H1 (cell line): ENCODE measurements around the gene WDR90. TPM values are rescaled to one million over a fixed set of nuclear protein-coding genes. Genes with fewer than 3 reads are reported as not detected.

Source experiments
- ASH2L ChIP-seq: fragments of 200-600, 300-600 bp; sonication (generic); IDR thresholded peaks from one replicate; pipeline ENCODE4 v1.7.1; 2017; ENCODE audit warnings: low read length
- ATF3 ChIP-seq: IDR thresholded peaks from 2 replicates; pipeline ENCODE4 v1.6.1; 2011; ENCODE audit warnings: low read depth, mild to moderate bottlenecking, low read length; ENCODE audit not compliant: insufficient read depth
- CBX5 ChIP-seq: fragments of 300-800, 300-1000 bp; sonication (generic); IDR thresholded peaks from 2 replicates; pipeline ENCODE4 v1.7.1; 2016; ENCODE audit warnings: antibody characterized with exemption, low read length, low read depth
- CBX8 ChIP-seq: fragments of 300-800, 300-1000 bp; sonication (generic); IDR thresholded peaks from 2 replicates; pipeline ENCODE4 v1.7.1; 2016; ENCODE audit warnings: low read depth, low read length, borderline replicate concordance
- CEBPB ChIP-seq: IDR thresholded peaks from 2 replicates; pipeline ENCODE4 v1.6.1; 2012; ENCODE audit warnings: low read depth, low read length
- CREB1 ChIP-seq: IDR thresholded peaks from 2 replicates; pipeline ENCODE4 v1.6.1; 2012; ENCODE audit warnings: inconsistent platforms
- EGR1 ChIP-seq: IDR thresholded peaks from 2 replicates; pipeline ENCODE4 v1.6.1; 2011; ENCODE audit warnings: low read depth, low read length, borderline replicate concordance
- JUN ChIP-seq: IDR thresholded peaks from 2 replicates; pipeline ENCODE4 v1.6.1; 2011; ENCODE audit warnings: low read depth, mild to moderate bottlenecking, improper control_type of control experiment, low read length
- KDM4A ChIP-seq: IDR thresholded peaks from one replicate; pipeline ENCODE4 v1.7.1; 2012; ENCODE audit warnings: low read depth, mild to moderate bottlenecking, moderate library complexity, low read length, inconsistent platforms; ENCODE audit not compliant: severe bottlenecking
- KDM5A ChIP-seq: fragments of 200-600 bp; IDR thresholded peaks from 2 replicates; pipeline ENCODE4 v1.7.1; 2012; ENCODE audit warnings: mild to moderate bottlenecking, low read length, inconsistent platforms, mixed read lengths
- PHF8 ChIP-seq: fragments of 200-600 bp; sonication (generic); conservative IDR thresholded peaks from 2 replicates; pipeline ENCODE4 v1.7.1; 2012; ENCODE audit warnings: low read depth, mild to moderate bottlenecking, inconsistent platforms, low read length, moderate library complexity
- POLR2A ChIP-seq, 2 experiments: IDR thresholded peaks; 1 replicate in 1 of 2; 2 replicates in 1 of 2; pipeline ENCODE4 v1.6.1; 2011; ENCODE audit warnings: low read depth in 2 of 2, low read length in 2 of 2, mild to moderate bottlenecking in 2 of 2; ENCODE audit errors: control extremely low read depth in 1 of 2
- POU5F1 ChIP-seq: IDR thresholded peaks from 2 replicates; pipeline ENCODE4 v1.6.1; 2011; ENCODE audit warnings: low read depth, mild to moderate bottlenecking, low read length, moderate library complexity
- RNF2 ChIP-seq: fragments of 200-900, 300-1000 bp; sonication (generic); IDR thresholded peaks from 2 replicates; pipeline ENCODE4 v1.7.1; 2016; ENCODE audit warnings: borderline replicate concordance, low read depth, mild to moderate bottlenecking, antibody characterized with exemption, low read length; ENCODE audit not compliant: poor library complexity, severe bottlenecking; ENCODE audit errors: missing control alignments
- SAP30 ChIP-seq: fragments of 300-600 bp; sonication (generic); IDR thresholded peaks from 2 replicates; pipeline ENCODE4 v1.7.1; 2012; ENCODE audit warnings: low read length, moderate library complexity, mild to moderate bottlenecking, inconsistent platforms; ENCODE audit not compliant: insufficient read depth, insufficient replicate concordance
- SIN3A ChIP-seq, 2 experiments: IDR thresholded peaks in 1 of 2; conservative IDR thresholded peaks in 1 of 2; 2 replicates each; pipeline ENCODE4 v1.6.1; 2011 to 2012; ENCODE audit warnings: low read length in 2 of 2, improper control_type of control experiment in 1 of 2, low read depth in 1 of 2, mild to moderate bottlenecking in 1 of 2
- SIRT6 ChIP-seq: IDR thresholded peaks from one replicate; pipeline ENCODE4 v1.7.1; 2012; ENCODE audit warnings: low read length, inconsistent platforms
- SP4 ChIP-seq: IDR thresholded peaks from 2 replicates; pipeline ENCODE4 v1.6.1; 2012; ENCODE audit warnings: low read length, inconsistent platforms
- SUZ12 ChIP-seq: fragments of 200-600 bp; sonication (generic); IDR thresholded peaks from 2 replicates; pipeline ENCODE4 v1.6.1; 2012; ENCODE audit warnings: mild to moderate bottlenecking, inconsistent platforms, low read length, moderate library complexity, mixed read lengths
- USF2 ChIP-seq: IDR thresholded peaks from 2 replicates; pipeline ENCODE4 v1.6.1; 2011; ENCODE audit warnings: low read length, improper control_type of control experiment
- polyA plus RNA-seq, 7 experiments: library from polyadenylated mRNA; depleted of rRNA in 3 of 7; stranded (reverse) in 5 of 7; unstranded in 2 of 7; fragments of >200 nt in 5 of 7; fragments of 200-250 nt in 2 of 7; gene quantifications; 1 replicate in 5 of 7; 2 replicates in 1 of 7; 4 replicates in 1 of 7; pipeline versions ENCODE4 v1.2.1 to v1.2.3, GENCODE V29; 2011 to 2013; ENCODE audit warnings: missing spikeins in 2 of 7, mixed read lengths in 2 of 7
- total RNA-seq: library from RNA; stranded (reverse); fragmentation: NEBNext Ultra II Directional; extraction: Animal tissue kit (Norgen Biotek cat#: 25700); gene quantifications from 2 replicates; pipeline ENCODE4 v1.2.1, GENCODE V29; 2021
- TF ChIP-seq, protein P1 (sequence below): IDR thresholded peaks from 2 replicates; pipeline ENCODE4 v1.6.1; 2012; ENCODE audit warnings: inconsistent platforms
- TF ChIP-seq, protein P2 (sequence below): IDR thresholded peaks from 2 replicates; pipeline ENCODE4 v1.6.1; 2012; ENCODE audit warnings: inconsistent platforms

Gene WDR90
- total and polyA plus RNA-seq, 2 of the 8 experiments (the other 6 are each of a cell fraction or from before 2014, with no cell fraction given): 24.0 to 47.2 TPM

GRCh38 chr16:695355-696089, 46.4 kb downstream of the WDR90 start (continued):
- no peak for TF ChIP-seq JUN
- TF ChIP-seq SIN3A (conservative IDR thresholded peaks at IDR 0.05 in 1 of 2, IDR thresholded peaks at IDR 0.05 in 1 of 2; ENCODE audit: low read depth in 1 of 2, low read length in 2 of 2): 0 out of 4 replicates have a peak, but pooled peaks of 1 of the 2 experiments have one; percentile 12
- peak; percentile 41 for TF ChIP-seq ASH2L
- TF ChIP-seq SUZ12: no peak; the same call in 1 of the 2 replicates
- TF ChIP-seq KDM5A: no peak
- TF ChIP-seq, protein P1, sequence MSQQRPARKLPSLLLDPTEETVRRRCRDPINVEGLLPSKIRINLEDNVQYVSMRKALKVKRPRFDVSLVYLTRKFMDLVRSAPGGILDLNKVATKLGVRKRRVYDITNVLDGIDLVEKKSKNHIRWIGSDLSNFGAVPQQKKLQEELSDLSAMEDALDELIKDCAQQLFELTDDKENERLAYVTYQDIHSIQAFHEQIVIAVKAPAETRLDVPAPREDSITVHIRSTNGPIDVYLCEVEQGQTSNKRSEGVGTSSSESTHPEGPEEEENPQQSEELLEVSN: peak; percentile 92
- peak; percentile 66 for TF ChIP-seq CREB1
- TF ChIP-seq CBX5: no peak
- TF ChIP-seq, protein P2, sequence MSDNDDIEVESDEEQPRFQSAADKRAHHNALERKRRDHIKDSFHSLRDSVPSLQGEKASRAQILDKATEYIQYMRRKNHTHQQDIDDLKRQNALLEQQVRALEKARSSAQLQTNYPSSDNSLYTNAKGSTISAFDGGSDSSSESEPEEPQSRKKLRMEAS: peak; percentile 96
- no peak for TF ChIP-seq POLR2A (IDR thresholded peaks at IDR 0.05; ENCODE audit: control extremely low read depth in 1 of 2, low read depth in 2 of 2, low read length in 2 of 2)
- TF ChIP-seq SAP30: no peak
- TF ChIP-seq EGR1: no peak
- TF ChIP-seq CEBPB: no peak
- TF ChIP-seq KDM4A: peak; percentile 94
- no peak for TF ChIP-seq POU5F1
- no peak for TF ChIP-seq RNF2
- no peak for TF ChIP-seq SIRT6
- TF ChIP-seq CBX8: no peak
- TF ChIP-seq USF2: peak; percentile 57
- TF ChIP-seq SP4: no peak
- no peak for TF ChIP-seq ATF3
- no peak; the same call in 1 of the 2 replicates for TF ChIP-seq PHF8
